UCSD-AML1 (cell line): ENCODE measurements around the gene EPHA8.

Experiments used
- DNase-seq: peaks from one replicate; lab custom pipeline; 2025; ENCODE audit not compliant: unreplicated experiment; lab: John Stamatoyannopoulos, UW

The EPHA8 gene

GRCh38 chr1:22588899-22589422, 25.7 kb downstream of the EPHA8 start:
- no peak for DNase-seq

GRCh38 chr1:22591576-22591975, 28.3 kb downstream of the EPHA8 start:
- DNase-seq, result no peak

GRCh38 chr1:22592051-22592450, 28.8 kb downstream of the EPHA8 start:
- DNase-seq, result no peak

GRCh38 chr1:22592919-22593790, 29.9 kb downstream of the EPHA8 start:
- no peak for DNase-seq

GRCh38 chr1:22594396-22594795, 31.1 kb downstream of the EPHA8 start:
- no peak for DNase-seq

- DNase-seq, result no peak
These were observed 31.8 kb downstream of the EPHA8 start for GRCh38 chr1:22595108-22595507.

GRCh38 chr1:22597301-22597965, 34.1 kb downstream of the EPHA8 start:
- no peak for DNase-seq

GRCh38 chr1:22597996-22598395, 34.7 kb downstream of the EPHA8 start:
- no peak for DNase-seq

GRCh38 chr1:22598736-22599135, 35.4 kb downstream of the EPHA8 start:
- no peak for DNase-seq

GRCh38 chr1:22600071-22600816, 37.0 kb downstream of the EPHA8 start:
- no peak for DNase-seq

GRCh38 chr1:22600817-22601605, 37.7 kb downstream of the EPHA8 start:
- no peak for DNase-seq

GRCh38 chr1:22601610-22602009, 38.3 kb downstream of the EPHA8 start:
- DNase-seq, result no peak

- DNase-seq, result no peak
These were observed 38.9 kb downstream of the EPHA8 start for GRCh38 chr1:22602060-22602740.

- DNase-seq, result no peak
These were observed 42.9 kb downstream of the EPHA8 start for GRCh38 chr1:22606161-22606560.

- DNase-seq, result no peak
These were observed 43.9 kb downstream of the EPHA8 start for GRCh38 chr1:22607154-22607553.

GRCh38 chr1:22608361-22608760, 45.1 kb downstream of the EPHA8 start:
- no peak for DNase-seq

GRCh38 chr1:22609291-22609690, 46.0 kb downstream of the EPHA8 start:
- no peak for DNase-seq

- DNase-seq, result peak; percentile 49
These were observed 48.2 kb downstream of the EPHA8 start for GRCh38 chr1:22611530-22611947.

GRCh38 chr1:22612671-22613571, 49.6 kb downstream of the EPHA8 start:
- DNase-seq, result no peak
